Subcutaneous abdominal adipose tissue (tissue), 5 donors: ENCODE measurements around the gene CNTNAP2.

ENCODE experiments used
- H3K27ac ChIP-seq: one replicate; pipeline ENCODE4 v1.7.0; 2013; ENCODE audit warnings: low read depth, mild to moderate bottlenecking, inconsistent platforms, low read length, moderate library complexity
- H3K27me3 ChIP-seq, 5 donors: one replicate each; pipeline ENCODE4 v1.7.0; 2013; ENCODE audit warnings: low read length in 5 of 5, inconsistent platforms in 1 of 5; ENCODE audit not compliant: control insufficient read depth in 5 of 5, insufficient read depth in 4 of 5
- H3K36me3 ChIP-seq, 5 donors: one replicate each; pipeline ENCODE4 v1.7.0; 2013; ENCODE audit warnings: low read length in 5 of 5; ENCODE audit not compliant: control insufficient read depth in 5 of 5, insufficient read depth in 5 of 5
- H3K4me1 ChIP-seq, 5 donors: one replicate each; pipeline ENCODE4 v1.7.0; 2013; ENCODE audit warnings: low read length in 5 of 5, mild to moderate bottlenecking in 3 of 5, moderate library complexity in 1 of 5; ENCODE audit not compliant: control insufficient read depth in 5 of 5, insufficient read depth in 5 of 5
- H3K4me3 ChIP-seq, 5 donors: one replicate each; pipeline ENCODE4 v1.7.0; 2013; ENCODE audit warnings: low read length in 5 of 5, low read depth in 1 of 5
- H3K9ac ChIP-seq, 5 donors: one replicate each; pipeline ENCODE4 v1.7.0; 2013; ENCODE audit warnings: low read length in 5 of 5, mild to moderate bottlenecking in 4 of 5, moderate library complexity in 3 of 5
- H3K9me3 ChIP-seq, 5 donors: one replicate each; pipeline ENCODE4 v1.7.0; 2013; ENCODE audit warnings: low read length in 5 of 5; ENCODE audit not compliant: control insufficient read depth in 5 of 5
- donor health status: healthy.
- donor health status: healthy.
- donor health status: healthy.
- donor health status: healthy.
- donor health status: healthy.

The CNTNAP2 gene

DNA sequence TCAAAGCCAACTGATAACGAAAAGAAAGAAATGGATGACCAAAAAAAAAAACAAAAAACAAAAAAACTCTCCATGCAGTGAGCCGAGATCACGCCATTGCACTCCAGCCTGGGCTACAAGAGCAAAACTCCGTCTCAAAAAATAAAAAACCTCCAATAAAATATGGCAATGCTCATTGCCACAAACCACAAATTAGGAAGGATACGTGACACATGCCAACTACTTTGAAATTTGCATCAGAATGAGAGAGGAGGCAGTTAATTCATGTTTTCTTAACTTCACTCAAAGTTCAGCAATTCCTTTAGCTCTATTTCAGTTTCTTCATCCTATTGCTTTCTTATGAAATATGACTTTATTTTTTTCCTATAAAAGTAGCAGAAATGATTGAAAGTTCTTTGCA is 2075.9 kb downstream of the CNTNAP2 start:
- peaks cover 0 to 2% (median 0%) of the 10 kb centered on the region in 5 donors for H3K27me3 ChIP-seq
- H3K4me1 ChIP-seq: no peaks in the 10 kb centered on the region
- no peak overlapping the region for H3K9ac ChIP-seq
- H3K36me3 ChIP-seq: no peaks in the 10 kb centered on the region
- no peak overlapping the region for H3K27ac ChIP-seq
- H3K4me3 ChIP-seq: no peak overlapping the region
- no peaks in the 10 kb centered on the region for H3K9me3 ChIP-seq

DNA sequence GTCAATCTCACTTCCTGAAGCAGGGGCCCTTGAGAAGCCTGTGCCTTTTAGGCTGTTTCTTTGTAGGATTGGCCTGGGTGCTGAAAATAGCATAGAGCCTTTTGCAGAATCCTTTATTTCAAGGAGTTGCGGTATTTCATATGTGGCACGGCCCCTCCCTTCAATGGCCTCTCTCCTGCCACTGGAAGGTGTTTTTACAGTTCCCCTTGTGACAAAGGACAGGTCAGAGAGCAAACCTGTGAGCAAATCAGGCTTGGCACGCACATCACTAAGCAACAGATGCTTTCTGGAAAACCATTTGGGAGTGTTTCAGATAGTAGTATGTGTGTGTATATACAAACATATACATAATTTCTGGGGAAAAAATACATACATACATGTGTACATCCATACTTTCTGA is 2085.4 kb downstream of the CNTNAP2 start:
- H3K9me3 ChIP-seq: no peaks in the 10 kb centered on the region
- no peak overlapping the region for H3K4me3 ChIP-seq
- no peak overlapping the region for H3K27ac ChIP-seq
- no peaks in the 10 kb centered on the region for H3K4me1 ChIP-seq
- no peaks in the 10 kb centered on the region for H3K27me3 ChIP-seq
- no peak overlapping the region for H3K9ac ChIP-seq
- no peaks in the 10 kb centered on the region for H3K36me3 ChIP-seq

DNA sequence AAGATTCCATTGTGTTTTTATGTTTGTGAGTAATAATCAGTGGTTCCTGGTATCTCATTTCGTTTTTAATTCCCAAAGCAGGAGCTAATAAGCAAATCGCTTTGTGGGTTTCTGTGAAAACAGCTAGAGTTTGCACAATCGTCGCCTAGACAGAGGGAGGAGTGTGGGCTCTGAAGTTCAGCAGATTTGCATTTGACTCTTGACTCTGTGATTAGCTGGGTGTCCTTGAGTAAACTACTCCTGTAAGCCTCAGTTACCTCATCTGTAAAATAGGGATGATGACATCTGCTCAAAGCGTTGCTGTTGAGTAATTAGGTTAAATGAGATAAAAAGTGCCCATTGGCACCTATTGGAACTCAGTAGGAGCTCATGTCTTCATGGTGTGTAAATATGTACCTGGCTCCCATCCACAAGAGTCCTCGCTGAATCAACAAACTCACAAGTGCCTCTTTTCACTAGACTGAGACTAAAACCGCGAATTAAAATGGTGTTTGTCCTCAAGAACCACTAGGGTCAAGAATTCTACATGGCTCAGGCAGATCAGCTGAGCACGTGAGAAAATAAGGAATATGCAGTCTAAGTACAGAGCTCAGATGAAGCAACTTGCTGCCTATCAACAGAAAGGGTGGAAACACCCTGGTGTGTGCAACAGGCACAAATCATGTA is 2088.2 kb downstream of the CNTNAP2 start:
- Histone ChIP-seq H3K27me3 (no peaks in the 10 kb centered on the region), H3K36me3 (no peaks in the 10 kb centered on the region), H3K9me3 (no peaks in the 10 kb centered on the region), H3K9ac (no peak overlapping the region), H3K27ac (no peak overlapping the region), H3K4me3 (no peak overlapping the region), H3K4me1 (no peaks in the 10 kb centered on the region)

DNA sequence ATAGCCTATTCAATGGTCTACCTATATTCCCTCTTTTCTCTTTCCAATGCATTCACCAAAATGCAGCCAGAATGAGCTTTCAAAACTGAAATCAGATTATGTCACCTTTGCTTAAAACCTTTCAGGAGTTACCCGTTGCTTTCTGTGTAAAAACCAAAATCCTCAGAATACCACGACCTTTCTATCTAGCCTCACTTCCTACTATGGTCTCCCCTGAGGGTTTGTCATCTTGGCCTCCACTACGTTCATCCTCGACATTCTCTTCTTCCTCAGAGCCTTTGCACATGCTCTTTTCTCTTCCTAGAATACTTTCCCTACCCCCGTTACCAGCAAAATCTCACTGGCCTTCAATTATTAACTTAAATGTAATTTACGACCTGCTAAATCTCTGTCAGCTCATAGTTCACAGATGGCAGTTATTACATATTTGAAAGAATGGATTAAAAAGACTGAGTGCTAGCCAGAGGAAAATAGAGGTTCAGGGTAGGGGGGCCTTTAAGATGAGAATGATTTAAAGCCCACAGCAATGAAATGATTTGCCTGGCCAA is 2093.1 kb downstream of the CNTNAP2 start:
- H3K27me3 ChIP-seq: no peaks in the 10 kb centered on the region
- no peaks in the 10 kb centered on the region for H3K9me3 ChIP-seq
- no peak overlapping the region for H3K9ac ChIP-seq
- H3K27ac ChIP-seq: no peak overlapping the region
- H3K4me3 ChIP-seq: no peak overlapping the region
- peaks cover 3 to 20% (median 14%) of the 10 kb centered on the region in 5 donors for H3K4me1 ChIP-seq
- H3K36me3 ChIP-seq: no peaks in the 10 kb centered on the region

DNA sequence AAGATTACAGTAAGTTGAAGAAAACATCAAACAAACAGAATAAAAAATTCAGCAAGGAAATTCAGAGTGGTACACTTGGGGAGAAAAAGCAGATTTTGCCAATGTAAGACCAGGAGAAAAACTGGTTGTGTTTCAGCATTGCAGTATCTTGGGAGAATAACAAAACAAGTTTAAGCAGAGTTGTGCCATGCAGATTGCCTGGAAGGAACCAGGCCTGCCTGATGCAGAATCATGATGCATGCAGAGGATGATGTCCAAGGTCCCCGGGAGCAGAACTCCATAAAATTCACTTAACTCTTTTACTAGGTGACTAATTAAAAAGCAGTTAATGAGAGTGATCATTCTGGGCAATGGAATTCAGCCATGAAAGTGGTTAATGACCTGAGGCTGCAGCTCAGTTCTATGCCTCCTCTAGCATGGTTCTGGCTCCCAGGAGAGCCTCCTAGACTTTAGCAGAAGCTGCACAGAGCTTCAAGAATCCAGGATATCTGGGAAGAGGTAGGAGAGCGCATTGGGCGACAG is 2094.3 kb downstream of the CNTNAP2 start:
- Histone ChIP-seq H3K27ac (no peak overlapping the region), H3K9ac (no peak overlapping the region), H3K4me3 (no peak overlapping the region), H3K27me3 (no peaks in the 10 kb centered on the region), H3K36me3 (no peaks in the 10 kb centered on the region), H3K9me3 (no peaks in the 10 kb centered on the region), H3K4me1 (peaks cover 3 to 20% (median 14%) of the 10 kb centered on the region in 5 donors)

DNA sequence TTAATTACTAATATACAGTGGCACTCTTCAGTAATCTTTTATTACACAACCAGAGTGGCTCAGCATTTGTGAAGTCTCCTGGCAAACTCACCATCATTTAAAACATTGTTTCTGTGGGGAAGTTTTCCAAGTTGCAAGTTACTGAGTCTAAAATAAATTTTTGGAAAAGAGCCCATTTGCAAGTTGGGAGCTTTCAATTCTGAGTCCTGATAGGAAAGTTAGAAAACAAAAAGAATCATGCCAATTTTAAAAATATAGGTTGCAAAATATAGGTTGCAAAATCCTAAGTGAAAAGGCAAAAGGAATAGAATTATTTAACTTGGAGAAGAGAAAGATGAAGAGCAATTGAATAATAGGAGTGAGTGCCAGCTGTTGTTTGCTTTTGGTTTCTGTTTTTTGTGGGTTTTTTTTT is 2095.1 kb downstream of the CNTNAP2 start:
- Histone ChIP-seq H3K36me3 (no peaks in the 10 kb centered on the region), H3K4me3 (peak overlapping the region in 3 of 5 donors; percentile 15 to 34 (median 29)), H3K27me3 (no peaks in the 10 kb centered on the region), H3K4me1 (peaks cover 3 to 20% (median 14%) of the 10 kb centered on the region in 5 donors), H3K9ac (peak overlapping the region in 1 of 5 donors; percentile 48), H3K27ac (peak overlapping the region; percentile 30), H3K9me3 (no peaks in the 10 kb centered on the region)

DNA sequence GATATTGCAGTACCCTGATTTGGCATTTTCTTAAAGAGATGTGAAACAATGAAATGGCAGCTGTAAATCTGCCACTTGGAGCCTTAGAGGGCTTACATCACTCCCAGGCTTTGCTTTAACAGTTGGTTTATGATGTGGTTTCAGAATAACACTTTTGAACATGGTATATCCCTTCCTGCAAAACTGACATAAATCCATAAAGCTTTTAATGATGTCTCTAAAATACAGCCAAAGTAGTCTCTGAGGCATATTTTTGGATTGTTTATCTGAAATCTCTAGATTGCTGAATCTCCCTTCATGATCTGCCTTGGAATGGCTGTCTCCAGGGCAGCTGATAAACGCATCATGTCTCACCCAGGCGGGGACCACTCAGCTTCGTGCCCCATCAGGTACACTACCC is 2096.1 kb downstream of the CNTNAP2 start:
- H3K4me3 ChIP-seq: no peak overlapping the region
- H3K9me3 ChIP-seq: no peaks in the 10 kb centered on the region

DNA sequence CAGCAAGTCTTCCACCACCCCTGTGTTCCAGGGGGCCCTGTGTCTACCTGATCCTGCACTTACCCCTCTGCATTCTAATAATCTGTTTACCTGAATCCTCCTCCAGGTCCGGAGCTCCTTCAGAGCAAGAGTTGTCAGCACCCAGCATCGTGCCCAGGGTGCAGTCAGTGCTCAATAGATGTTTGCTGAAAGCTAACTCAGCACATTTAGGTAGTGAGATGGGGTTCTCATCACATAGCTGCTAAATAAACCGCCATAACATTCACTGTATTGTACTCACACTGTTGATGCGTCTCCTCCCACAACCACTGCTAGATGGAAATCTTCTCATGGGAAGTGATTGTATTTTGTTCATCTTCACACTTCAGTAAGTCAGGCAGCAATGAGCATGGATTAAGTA is 2097.5 kb downstream of the CNTNAP2 start:
- Histone ChIP-seq H3K4me1 (peaks cover 3 to 20% (median 14%) of the 10 kb centered on the region in 5 donors), H3K36me3 (no peaks in the 10 kb centered on the region), H3K4me3 (no peak overlapping the region), H3K27ac (no peak overlapping the region), H3K27me3 (no peaks in the 10 kb centered on the region), H3K9me3 (no peaks in the 10 kb centered on the region), H3K9ac (no peak overlapping the region)

More for the DNA sequence above, 2096.1 kb downstream of the CNTNAP2 start:
- H3K4me1 ChIP-seq: peaks cover 3 to 20% (median 14%) of the 10 kb centered on the region in 5 donors
- H3K27ac ChIP-seq: no peak overlapping the region
- no peaks in the 10 kb centered on the region for H3K27me3 ChIP-seq
- no peak overlapping the region for H3K9ac ChIP-seq
- no peaks in the 10 kb centered on the region for H3K36me3 ChIP-seq

DNA sequence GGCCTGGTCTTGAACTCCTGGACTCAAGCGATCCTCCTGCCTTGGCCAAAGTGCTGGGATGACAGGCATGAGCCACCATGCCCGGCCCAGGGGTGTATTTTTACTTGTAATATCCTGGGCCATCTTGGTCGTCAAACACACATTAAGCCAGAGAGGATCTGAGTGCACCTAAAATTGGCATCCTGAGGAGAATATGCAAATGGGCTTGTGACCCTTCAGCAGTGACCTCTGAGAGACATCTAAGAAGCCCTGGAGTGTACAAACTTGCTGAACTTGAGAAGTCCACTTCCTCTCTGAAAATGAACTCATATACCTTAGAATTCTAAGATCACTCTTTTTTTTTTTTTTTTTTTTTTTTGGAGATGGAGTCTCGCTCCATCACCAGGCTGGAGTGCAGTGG is 2102.0 kb downstream of the CNTNAP2 start:
- no peaks in the 10 kb centered on the region for H3K9me3 ChIP-seq
- H3K4me3 ChIP-seq: no peak overlapping the region
- no peak overlapping the region for H3K9ac ChIP-seq
- H3K27me3 ChIP-seq: no peaks in the 10 kb centered on the region
- no peaks in the 10 kb centered on the region for H3K4me1 ChIP-seq
- H3K36me3 ChIP-seq: no peaks in the 10 kb centered on the region
- no peak overlapping the region for H3K27ac ChIP-seq

DNA sequence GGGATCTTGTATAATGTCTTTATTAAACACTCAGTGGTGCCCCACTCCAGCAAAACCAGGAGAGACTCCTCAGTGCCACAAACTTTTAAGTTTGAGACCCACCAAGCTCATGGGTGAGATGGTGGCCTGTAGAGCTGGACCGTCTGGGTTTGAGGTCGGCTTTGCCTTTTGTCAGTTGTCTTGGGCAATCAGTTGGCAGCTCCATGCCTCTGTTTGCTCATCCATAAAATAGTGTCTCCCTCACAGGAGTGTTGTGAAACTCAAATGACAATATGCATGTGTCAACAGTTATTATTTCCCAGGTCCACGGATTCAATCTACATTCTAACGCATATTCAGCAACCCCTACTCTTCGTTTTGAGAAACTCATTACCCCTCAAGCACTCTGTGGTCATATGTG is 2106.1 kb downstream of the CNTNAP2 start:
- Histone ChIP-seq H3K9ac (no peak overlapping the region), H3K4me3 (no peak overlapping the region), H3K9me3 (peaks cover 0 to 3% (median 0%) of the 10 kb centered on the region in 5 donors), H3K36me3 (no peaks in the 10 kb centered on the region), H3K27me3 (no peaks in the 10 kb centered on the region), H3K4me1 (peaks cover 0 to 10% (median 0%) of the 10 kb centered on the region in 5 donors), H3K27ac (no peak overlapping the region)
